GM18909 (cell line): ENCODE data around the gene KRAS.
A peak's percentile ranks its signal among the peaks of the same experiment; 100 is the strongest.

Source experiments
- ATAC-seq: cut with Tn5 transposase; IDR thresholded peaks from one replicate; pipeline ENCODE4 v1.9.1; 2021; ENCODE audit warnings: mild to moderate bottlenecking; ENCODE audit not compliant: unreplicated experiment, poor library complexity

KRAS gene

DNA sequence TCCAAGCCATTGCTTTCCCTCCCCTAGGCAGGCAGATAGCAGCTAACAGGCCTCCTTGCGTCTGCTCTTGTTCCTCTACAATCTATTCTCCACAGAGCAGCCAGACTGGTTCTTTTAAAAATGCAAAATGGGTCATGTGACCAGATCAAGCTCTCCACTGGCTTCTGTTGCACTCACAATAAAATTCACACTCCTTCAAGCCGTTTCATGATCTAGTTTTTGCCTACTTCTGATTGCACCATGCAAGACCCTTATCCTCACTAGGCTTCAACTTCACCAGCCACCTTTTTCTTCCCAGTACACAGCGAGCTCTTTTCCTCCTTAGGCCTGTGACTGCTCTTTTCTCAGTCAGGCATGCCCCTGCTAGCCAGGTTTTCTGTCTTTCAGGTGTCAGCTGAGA, 6.1 kb upstream of the KRAS start:
- no peak for ATAC-seq

DNA sequence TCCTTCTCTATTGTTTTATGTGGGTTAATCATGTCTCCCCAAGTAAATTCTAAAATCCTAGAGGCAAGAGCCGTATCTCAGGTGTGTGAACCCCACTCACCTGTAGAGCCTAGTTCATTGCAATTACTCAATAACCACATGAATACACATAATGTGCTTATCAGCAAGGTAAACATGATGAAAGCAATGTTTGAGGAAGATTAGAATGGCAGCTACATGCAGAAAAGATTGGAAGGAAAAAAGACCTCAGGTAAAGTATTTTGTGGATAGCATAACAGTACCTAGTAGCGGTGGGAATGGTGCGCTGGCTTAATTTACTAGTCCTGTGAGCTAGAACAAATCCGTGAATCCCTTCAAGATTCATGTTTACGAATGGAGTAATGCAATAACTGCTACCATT, 5.3 kb upstream of the KRAS start:
- no peak for ATAC-seq

- no peak for ATAC-seq
These were observed 3.6 kb upstream of the KRAS start for GRCh38 chr12:25254271-25254880.

GRCh38 chr12:25253371-25254068, 2.8 kb upstream of the KRAS start:
- ATAC-seq: no peak

- no peak for ATAC-seq
These were observed 2.2 kb upstream of the KRAS start for GRCh38 chr12:25252946-25253345.

- ATAC-seq: no peak
These were observed 1.0 kb upstream of the KRAS start for GRCh38 chr12:25251769-25252168.

DNA sequence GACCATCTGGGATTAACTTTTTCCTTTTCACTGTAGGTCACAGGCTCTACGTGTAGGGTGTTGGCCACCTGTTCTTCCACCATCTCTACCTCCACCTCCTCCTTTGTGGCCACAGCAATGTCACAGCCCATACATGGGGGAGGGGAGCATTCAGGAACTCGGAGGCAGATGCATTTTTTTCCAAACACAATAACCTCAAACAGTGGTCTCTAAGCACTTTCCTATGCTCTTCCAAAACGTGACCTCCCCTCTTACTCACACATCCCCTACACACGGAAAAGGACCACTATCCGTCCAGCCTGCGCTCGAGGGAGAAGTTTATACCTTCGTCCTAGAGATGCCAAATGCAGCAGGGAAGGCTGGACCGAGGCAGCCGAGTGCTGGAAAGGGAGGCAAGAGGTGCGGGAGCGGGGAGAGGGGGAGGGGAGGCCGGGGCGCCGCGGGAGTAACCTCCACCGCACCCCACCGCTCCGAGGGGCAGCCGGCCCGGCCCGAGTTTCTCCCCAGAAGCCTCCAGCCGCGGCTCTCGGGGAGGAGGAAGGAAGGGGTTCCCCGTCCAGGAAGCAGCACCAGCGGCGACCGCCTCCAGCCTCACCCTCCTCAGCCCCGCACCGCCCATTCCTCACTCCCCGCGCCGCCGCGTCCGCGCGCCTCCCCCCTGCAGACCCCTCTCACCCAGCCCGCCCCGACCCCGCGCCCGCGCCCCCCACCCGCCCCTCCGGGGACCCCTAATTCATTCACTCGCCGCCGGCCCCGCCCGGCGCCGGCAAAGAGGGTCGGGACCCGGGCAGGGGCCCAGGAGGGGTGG, 594 bp downstream of the KRAS start:
- ATAC-seq: peak; percentile 33

DNA sequence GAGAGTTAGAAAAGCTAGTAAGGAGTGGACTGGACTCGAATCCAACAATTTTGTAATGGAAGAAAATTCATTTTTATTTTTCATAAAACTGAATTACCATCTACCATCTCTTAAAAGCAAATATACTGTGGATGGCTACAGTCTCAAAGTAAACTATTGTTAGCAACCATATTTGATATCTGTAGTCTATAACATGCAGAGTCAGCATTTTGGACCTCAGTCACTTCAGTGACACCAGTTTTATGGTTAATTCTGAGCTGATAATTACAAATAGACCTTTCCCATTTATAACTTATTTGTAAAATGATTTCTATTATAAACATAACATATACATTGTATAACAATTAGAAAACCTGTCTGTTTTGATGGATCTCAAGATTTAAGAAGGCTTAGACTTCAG, 2.0 kb downstream of the KRAS start:
- no peak for ATAC-seq

- ATAC-seq: no peak
These were observed 2.6 kb downstream of the KRAS start for GRCh38 chr12:25248137-25248536.

DNA sequence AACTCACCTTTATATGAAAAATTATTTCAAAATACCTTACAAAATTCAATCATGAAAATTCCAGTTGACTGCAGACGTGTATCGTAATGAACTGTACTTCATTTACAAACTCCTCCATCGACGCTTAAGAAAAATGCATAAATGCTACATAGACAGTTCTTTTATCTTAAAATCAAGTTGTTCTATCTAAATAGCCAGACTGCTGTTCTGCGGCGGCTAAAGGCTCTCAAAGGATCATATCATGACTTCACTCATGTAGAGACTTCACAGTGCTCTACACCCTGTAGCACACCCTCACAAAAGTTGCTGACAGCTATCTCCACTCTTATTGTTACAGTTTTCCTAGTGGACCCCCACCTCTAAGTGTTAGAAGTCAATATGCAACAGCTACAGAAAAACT, 5.2 kb downstream of the KRAS start:
- ATAC-seq: no peak

- ATAC-seq: no peak
These were observed 7.1 kb downstream of the KRAS start for GRCh38 chr12:25243680-25243990.

DNA sequence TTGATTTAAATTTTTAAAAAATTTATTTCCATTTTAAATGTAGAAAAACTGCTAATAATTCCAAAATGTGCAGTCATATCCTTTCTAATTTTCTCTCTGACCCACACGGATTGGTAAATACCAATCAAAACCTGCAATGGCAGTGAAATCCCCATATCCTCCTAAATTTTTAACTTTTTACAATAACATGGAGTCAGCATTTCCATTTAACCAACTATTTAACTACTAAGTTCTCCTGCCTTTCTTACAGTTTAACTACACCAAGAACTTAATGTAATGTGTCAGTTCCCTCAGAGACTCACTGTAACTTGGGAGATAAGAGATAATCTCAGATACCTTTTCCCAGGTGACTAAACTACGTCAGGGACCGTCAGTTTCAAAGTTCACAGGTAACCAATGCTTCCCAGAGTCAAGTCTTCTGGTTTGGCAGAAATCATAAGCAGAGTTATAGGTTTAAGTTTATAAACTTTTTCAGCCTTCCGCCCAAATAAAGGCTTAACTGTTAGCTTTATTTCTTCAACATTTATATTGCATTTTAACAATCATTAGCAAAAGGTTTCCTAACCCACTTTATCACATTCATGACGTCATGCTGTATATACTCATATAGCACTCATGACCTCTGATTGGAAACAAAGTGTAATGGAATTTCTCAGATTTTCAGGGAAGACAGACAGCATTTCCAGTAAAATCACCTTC, 7.6 kb downstream of the KRAS start:
- no peak for ATAC-seq

DNA sequence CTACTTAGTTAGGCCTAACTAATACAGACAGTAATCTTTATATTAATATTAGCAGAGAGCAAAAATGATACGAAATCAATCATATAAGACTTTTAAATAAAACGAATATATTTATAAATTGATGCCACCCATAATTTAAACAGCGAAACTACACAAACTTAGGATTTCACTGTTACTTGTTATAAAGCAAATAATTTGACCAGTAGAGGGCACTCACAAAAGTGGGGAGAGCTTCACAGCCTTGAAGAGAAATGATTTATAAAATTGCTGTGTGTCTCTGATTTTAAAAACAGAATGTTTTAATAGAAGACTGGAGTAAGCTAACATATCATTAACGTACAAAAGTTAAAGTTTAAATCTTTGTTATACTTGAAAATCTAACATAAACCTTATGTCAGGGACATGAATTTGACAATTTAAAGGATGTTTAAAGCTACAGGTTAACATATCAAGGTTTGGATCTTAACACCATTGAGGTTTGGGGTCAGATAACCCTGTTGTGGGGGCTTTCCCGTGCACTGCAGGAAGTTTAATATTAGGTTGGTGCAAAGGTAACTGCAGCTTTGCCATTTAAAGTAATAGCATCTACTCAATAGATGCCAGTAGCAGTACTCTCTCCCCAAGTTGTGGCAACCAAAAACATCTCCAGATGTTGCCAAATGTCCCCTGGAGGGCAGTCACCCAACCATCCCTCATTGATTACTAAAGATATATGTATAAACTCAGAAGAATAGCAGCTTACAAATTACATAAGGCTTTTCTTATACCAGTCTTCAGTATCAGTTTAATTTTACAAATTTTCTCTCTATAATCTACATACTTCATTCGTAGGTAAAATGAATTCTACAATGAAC, 9.3 kb downstream of the KRAS start:
- peak; percentile 60 for ATAC-seq

GRCh38 chr12:25236626-25237025, 14.1 kb downstream of the KRAS start:
- no peak for ATAC-seq

- ATAC-seq: no peak
These were observed 14.5 kb downstream of the KRAS start for GRCh38 chr12:25236190-25236589.

DNA sequence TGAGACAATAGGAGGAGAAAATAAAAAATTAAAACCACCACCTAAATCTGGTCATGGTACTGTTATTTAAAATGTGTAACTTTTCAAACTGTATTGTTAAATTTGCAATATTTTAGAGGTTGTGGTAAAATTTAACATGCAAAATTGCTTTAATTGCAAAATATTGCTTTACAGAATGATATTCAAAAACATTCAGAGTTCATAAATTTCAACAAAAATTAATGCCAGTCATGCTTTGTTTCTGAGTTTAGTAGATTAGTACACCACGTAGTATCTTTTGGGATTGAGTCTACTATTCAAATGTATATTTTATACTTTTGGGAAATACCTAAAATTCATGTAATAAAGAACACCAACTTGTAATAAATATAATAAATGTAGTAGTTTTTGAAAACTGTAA, 37.4 kb downstream of the KRAS start:
- ATAC-seq: no peak

DNA sequence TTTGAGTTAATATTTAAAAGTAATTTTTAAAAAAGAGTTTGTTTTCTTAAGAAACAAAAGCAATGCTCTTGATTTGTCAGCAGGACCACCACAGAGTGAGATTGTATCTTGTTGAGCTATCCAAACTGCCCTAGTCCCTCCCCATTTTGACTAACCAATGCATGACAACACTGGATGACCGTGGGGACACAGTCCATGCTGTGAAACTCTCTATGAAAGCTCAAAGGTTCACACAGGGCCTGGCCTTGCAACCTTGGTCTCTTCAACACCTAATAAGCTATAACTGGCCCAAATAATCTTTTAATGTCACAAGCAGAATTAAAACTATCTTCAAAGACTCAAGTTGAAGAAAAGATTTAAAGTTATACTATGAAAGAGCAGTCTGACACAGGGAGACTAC, 42.2 kb downstream of the KRAS start:
- no peak for ATAC-seq

GRCh38 chr12:25207846-25208245, 42.9 kb downstream of the KRAS start:
- no peak for ATAC-seq

DNA sequence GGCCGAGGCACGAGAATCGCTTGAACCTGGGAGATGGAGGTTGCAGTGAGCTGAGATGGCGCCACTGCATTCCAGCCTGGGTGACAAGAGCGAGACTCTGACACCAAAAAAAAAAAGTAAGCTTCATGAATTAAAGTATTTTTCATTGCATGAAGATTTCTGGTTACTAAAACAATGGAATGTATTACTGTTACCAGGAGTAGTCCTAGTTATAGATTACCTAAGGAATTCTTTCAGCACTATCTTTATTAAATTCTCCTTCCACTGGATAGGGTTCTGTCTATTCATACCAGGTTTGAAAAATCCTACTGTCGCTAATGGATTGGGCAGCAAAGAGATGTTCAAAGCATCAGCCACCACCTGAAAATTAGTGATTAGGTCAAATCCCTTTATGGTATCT, 43.3 kb downstream of the KRAS start:
- no peak for ATAC-seq

- no peak for ATAC-seq
These were observed 48.6 kb downstream of the KRAS start for GRCh38 chr12:25202137-25202536.
